NCI-H226 (cell line): ENCODE results near the gene MORF4L1.
"Not testable (repeated sequence)": the region's sequence is repeated elsewhere in the genome, so short reads cannot be mapped to it uniquely, and the experiment has no call there.

Experiments
- DNase-seq: peaks from one replicate; pipeline ENCODE4 v3.0.0-alpha.2; 2015

Gene MORF4L1

DNA sequence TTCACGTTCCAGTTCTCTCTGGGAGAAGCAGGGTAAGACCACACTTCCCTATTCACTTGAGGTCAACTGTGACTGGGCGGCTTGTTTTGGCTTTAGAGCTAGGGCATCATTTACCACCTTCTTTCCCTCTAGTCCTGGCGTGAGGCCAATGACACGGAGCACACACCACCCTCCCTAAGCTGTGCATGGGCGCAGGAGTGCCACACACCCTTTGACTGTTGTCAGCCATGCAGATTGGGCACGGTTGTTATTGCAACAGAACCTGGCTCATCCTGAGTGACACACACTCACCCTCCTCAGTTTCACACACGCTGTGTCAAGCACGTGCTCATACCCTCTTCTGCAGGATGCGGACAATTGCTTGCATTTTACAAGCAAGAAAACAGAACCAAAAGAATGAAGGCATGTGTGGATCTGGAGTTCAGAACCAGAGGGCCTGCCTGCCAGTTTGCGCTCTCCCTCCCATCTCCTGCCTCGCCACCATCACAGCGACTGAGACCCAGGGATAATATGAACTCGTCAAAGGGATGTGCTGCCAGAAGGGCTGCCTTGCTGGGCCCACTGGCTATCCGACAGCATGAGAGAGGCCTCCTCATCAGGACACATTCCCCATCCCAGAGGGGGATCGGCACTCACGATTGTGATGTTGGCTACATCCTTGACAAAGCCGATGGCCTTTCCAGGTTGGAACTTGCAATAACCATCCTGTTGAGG lies 54.5 kb downstream of the MORF4L1 start:
- no peak for DNase-seq

DNA sequence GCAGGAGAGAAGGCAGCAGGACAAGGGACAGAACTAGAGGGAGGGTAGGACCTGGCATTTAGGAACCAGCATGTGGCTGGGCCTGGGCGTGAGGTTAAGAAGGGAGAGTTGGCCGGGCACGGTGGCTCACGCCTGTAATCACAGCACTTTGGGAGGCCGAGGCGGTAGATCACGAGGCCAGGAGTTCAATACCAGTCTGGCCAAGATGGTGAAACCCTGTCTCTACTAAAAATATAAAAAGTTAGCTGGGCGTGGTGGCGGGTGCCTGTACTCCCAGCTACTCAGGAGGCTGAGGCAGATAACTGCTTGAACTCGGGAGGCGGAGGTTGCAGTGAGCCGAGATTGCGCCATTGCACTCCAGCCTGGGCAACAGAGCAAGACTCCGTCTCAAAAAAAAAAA lies 55.5 kb downstream of the MORF4L1 start:
- not testable (repeated sequence) for DNase-seq

DNA sequence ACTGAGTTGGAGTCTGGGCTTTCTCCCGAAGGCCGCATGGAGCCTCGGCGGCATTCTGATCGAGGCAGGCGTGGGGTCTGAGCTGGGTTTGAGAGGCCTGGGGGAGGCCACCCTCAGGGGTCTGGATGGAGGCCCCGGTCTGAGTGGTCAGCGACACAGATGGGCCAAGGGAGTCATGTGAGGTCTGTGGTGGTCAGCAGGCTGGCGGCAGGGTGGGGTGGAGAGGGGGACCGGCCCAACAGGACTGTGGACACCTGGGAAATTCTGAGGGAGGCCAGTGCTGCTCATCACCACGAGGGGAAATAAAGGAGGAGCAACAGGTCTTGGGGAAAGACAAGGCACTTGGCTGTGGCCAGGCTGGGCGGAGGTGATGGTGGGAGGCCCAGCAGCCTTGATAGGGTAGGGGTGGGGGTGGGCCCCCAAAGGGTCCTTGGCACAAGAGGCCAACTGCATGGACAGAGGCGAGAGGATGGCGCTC lies 56.0 kb downstream of the MORF4L1 start:
- no peak for DNase-seq

DNA sequence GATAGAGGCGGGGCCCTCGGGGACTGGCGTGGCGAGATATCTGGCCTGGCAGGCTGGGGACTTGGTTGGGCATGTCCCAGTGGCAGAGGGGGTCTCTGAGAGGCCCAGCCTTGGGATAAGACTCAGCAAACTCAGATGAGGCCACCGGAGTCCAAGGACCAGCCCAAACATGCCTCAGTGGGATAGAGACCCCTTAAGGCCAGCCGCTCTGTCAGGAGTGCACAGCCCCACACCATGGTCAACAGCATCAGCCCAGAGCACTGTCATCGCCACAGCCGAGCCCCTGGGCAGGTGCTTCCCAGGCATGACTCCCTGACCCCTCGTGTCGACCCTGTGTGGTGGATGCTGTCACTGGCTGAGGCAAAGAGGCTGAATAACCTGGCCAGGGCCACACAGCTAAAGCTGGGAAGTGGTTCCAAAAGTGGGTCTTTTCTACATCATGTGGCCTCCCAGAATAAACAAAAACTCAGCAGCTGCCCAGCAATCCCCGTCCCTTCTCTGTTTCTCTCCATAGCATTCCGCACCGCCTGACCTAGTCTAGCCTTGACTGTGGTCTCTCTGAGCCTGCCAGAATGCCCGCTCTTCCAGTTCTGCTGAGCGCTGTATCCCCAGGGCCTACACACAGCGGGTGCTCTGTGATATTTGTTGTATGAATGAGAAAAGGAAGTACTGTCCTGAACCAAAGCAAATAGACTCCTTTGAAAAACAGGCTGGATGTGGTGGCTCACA lies 57.0 kb downstream of the MORF4L1 start:
- DNase-seq: no peak

DNA sequence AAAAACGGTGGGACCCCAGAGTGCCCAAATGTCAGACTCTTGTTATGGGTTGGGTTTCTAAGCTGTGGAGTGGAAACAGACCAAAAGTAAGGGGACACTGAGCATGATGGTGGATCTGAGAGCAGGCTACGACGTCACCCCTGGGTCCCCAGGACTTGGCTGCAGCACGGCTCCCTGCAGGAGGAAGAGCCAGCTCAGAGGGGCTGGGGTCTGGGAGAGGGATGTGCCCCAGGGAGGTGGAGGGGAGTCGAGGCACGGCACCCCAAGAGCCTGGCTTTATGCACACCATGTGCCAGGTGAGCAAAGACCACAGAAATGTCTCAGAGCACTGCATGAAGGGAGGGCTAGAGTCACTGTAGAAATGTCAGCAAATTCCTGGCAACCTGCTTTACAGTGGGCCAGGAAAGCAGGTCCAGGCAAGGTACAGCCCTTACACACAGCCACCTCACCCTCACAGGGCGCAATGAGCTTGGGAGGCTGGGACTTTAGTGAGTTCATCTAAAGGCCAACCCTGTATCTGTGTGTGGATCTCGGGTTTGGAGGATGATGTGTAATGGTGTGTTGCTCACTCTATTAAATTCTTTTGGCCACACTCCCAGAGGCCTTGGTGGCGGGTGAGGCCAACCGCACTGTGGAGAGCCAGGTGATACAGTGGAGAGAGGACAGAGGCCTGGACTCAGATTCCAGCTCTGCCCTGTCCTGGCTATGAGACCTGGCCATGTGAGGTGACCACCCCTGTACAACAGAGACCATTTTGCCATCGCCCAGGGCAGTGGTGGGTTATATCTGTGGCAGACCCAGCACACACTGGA lies 58.1 kb downstream of the MORF4L1 start:
- peak; percentile 88 for DNase-seq

DNA sequence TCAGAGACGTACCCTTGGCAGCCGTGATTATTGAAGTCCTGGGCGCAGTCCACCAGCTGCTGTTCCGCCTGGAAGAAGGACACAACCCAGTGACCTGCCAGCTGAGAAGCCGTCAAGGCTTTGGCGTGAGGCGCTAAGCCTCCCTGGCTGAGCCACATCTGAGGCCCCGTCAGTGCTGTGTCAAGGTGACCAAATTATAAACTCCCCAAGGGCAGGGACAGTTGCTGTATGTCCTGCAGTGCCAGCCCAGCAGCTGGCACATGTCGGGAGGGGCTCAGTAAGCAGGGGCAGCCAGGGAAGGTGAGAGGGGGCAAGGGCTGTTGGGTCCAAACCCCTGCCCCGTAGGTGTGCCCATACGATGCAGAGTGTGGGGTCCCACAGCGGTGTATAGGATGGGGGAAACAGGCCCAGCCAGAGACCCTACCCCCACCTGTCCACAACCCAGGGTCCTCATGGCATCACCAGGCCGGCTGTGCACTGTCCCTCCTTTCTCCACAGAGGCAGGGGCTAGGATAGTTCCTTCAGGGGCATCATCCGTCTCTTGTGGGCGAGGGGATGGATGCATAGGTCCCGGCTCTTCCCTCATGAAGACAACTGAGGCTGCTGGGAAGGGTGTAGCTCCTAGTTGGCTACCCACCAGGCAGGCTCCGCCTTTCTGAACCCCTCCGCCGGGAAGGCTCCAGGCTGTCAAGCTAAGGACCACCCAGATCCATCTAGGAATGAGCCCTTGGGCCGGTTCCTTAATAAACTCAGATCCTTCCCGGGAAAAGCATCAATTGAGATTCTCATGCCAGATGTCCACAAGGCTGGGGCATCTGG lies 59.0 kb downstream of the MORF4L1 start:
- DNase-seq: no peak

DNA sequence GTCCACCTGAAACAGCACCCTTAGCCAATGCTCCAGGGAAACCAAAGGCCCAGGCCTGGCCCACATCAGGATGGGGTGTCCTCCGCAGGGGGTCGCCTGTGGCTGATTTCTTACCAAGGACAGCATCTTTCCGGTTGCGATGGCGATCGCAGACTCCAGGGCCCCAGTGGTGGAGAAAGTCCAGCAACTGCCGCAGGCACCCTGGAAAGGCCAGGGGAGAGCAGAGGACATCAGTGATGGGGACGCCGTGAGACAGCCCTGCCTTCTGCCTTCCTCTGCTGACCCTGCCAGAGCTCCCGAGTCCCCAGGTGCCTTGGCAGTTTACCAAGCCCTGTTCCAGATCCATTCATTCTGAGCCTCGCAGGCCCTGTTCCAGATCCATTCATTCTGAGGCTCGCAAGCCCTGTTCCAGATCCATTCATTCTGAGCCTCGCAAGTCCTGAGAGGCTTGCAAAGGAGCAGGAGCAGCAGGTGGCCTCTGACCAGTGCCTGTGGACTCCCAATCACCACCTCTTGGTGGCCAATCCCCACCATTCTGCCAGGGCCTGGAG lies 59.6 kb downstream of the MORF4L1 start:
- DNase-seq: no peak

DNA sequence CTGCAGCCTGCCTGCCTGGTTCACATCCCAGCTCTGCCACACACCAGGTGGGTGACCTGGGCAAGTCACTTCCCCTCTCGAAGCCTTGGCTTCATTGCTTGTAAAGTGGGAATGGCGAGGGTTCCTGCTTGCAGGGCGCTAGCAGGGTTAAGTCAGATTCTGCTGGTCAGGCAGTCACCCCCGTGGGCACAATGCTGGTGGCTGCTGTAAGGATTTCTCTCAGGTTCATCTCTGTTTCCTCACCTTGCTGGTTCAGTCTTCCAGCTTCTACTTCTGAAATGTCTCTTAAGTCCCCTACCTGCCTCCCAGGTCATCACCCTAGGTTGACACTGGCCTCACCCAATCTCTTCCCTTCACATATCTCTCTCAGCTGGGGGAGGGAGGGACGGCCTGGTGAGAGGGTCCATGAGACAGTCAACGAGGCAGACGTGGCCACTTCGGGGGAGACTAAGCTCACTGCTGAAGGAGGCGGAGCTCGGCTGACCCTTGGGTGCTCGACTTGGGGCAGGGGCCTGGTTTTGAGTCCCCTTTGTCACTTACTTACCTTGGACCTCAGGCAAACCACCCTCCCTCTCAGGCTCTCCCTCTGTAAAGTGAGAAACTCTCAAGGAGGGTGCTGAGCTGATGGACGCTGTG lies 60.6 kb downstream of the MORF4L1 start:
- DNase-seq: no peak

DNA sequence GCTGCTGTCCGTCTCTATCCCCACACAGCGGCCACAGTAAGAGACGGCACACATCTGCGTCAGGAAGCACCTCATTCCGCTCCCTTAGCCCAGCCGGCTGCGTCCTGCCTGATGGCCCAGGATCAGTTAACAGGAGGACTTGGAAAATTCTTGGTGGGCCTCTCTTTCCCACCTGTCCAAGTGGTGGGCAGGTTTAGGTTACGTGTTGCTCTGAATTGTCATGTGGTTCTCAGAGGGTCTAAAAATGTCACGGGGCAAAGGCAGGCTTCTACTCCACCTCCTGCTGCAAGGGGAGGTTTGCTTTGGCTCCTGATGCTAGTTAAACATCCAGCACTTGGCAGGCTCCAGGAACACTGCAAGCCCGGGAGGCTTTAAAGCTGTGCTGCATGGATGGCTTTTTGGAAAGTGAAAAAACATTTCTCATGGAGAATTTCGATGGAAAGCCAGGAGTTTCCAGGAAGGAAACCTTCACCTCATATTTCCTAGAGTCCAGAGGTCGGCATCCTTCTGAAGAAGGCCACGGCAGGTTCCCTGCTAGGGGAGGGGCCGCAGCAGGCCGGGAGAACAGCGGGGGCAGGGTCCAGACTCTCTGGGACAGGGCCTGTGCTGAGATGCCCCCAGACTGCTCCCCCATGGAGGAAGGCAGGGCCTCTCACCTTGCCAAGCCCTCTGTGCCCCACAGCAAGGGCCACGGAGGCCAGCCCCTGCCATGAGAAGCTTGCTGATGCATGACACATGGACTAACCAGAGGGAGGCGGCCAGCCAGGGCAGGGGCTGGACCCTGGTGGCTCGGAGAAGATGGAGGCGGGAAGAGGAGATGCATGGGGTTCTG lies 61.3 kb downstream of the MORF4L1 start:
- no peak for DNase-seq

DNA sequence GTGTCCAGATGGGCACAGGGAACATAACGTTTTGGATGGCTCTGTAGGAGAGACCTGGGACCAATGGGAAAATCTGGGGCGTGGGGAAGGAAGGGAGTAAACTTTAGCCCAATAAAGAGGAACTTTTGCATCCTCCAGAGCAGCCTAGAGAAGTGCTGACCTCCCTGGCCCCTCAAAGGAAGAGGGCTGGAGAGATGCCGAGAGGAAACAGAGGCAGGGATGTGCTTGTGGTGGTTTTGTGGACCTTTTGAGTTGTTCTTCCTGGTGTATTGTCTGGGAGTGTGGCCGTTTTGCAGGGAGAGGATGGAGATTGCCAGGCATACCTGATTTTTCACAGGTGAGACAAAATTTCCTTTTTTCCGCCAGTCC lies 61.9 kb downstream of the MORF4L1 start:
- DNase-seq: no peak

DNA sequence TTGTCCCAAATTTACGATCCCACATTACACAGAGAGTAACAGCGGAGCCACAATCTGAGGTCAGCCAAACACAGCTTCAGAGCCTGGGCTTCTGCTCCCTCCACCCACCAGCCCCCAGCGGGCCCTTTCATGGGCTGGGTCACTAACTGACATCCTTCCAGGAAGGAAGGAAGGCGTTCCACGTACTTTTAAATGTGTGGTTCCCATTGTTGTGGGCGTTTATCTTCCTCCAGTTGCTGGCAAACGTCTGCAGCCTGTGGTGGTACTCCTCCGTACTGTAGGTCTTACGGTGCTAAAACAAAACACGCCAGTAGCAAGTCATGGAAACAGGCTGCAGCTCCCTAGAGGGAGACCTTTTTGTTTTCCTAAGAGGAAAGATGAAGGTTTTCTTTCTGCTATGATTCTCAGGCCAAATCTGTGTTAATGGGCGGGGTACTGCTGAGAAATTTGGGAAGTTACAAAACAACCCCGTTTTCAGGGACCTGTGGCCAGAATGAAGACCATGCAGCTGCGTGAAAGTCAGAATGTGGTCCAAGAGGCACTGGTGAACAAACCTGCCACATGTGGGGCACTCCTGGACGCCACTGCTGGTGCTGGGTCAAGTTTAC lies 64.5 kb downstream of the MORF4L1 start:
- no peak for DNase-seq

DNA sequence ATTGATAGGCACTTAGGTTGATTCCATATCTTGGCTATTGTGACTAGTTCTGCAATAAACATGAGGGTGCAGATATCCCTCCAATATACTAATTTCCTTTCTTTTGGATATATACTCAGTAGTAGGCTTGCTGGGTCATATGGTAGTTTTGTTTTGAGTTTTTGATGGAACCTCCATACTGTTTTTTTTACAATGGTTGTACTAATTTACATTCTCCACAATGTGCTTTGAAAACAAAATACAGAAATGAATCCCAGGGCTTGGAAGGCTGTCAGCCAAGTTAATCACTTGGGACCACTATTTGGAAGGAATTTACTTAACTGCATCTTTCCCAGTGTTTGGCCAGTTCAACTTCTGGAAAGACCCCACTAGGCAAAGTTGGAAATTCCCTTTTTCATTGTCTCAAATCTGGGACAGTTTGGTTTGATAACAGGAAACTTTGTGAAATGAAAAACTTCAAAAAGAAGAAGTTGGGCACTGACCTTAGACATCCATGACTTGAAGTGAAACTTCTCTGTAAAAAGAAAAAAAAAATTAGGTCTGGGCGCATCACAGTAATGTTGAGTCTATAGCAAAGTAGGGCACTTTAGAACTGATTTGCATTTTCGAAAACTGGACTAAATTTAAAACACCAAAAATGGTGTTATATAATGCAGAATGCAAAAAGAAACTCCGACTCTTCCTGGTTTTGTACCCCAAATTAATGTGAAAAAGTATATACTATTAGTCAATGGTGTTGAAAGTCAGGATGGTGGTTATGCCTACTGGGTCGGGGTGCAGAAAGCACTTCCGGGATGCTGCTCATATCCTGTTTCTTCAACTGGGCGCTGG lies 66.2 kb downstream of the MORF4L1 start:
- no peak for DNase-seq

DNA sequence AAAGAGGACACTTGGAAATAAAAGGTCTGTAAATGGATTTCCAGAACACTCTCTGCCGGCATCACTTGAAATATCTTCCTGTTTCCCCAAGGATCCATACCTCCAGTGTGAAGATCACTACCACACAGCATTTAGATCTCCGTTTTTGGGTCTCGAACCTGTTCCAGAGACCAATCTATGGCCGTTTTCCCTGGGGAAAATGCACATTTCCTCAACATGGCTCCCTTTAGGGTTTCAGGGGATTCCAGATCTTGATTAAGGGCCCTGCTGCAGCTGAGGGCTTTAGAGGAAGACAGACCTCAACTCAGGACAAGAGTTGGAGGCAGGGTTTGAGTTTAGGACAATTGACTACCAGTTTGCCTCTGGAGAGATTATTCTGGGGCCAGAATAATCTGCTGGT lies 70.1 kb downstream of the MORF4L1 start:
- no peak for DNase-seq

DNA sequence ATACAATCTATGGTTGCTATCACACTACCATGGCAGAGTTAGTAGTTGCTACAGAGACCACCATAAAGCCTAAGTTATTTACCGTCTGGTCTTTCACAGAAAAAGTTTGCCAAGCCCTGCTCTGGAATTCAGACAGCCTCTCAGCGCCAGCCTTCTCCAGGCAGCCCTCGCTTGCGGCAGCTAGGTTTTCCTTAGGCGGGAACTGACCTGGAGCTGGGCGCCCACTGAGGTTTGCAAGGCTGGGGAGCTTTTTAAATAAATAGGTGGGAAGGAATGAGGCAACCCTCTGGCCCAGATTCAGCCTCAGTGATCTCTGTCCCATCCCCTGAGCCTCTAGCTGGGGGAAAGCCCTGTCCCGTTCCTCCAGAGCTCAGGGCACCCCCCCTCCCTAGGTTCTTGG lies 71.0 kb downstream of the MORF4L1 start:
- peak; percentile 28 for DNase-seq

DNA sequence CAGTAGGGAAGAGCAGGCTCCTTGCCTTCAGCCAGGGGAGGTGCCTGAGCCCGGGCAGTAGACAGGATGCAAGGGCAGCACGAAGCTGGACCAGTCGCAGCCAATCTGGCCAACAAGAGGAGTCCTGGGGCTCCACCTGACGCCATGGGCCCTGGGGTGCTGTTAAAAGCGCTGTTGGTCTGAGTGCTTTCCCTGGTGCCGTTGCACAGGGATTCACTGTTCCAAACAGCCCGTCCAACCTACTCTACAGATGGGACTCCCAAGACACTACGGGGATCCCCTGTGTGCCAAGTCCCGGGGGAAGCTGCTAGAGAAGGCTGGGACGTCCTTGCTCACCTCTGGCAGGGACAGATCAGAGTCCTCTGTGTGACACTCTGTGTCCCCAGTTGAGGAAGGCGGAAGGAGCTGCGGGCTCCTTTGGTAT lies 71.5 kb downstream of the MORF4L1 start:
- no peak for DNase-seq

DNA sequence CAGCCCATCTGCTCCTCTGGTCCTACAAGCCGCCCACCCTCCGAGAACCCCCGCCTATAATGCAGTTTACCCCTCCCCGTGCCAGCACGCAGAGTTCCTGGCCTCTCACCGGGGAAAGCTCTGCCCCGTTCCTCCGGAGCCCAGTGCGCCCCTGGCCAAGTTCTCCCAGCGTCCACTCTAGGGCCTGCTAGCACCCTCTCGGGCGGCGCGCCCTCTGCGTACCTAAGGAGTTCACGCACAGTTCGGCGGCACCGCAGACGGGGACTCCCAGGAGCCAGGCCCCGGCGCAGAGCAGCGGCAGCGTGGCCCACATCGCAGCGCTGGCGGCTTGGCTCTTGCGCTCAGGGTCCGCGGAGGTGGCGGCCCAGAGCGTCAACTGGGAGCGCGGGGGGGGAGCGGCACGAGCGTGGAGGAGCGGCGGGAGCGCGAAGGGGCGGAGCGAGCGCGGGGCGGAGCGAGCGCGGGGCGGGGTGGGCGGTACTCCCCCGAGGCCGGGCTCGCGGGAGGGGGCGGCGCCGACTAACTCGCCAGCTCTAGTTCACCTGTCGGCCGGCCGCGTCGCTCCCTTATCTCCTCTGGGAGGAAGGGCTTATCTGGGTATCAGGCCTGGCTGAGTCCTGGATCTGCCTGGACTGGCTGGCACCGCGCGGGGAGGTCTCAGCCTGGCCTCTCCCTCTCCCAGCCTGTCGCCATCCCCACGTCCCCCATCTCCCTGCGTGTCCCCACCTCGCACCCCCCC lies 72.1 kb downstream of the MORF4L1 start, which contains the start of gene CTSH:
Gene CTSH (minus strand): TSS at position 378 of the 739 bp plus-strand sequence. CDS start 65 bp downstream, at position 313.
- DNase-seq: peak; percentile 82

DNA sequence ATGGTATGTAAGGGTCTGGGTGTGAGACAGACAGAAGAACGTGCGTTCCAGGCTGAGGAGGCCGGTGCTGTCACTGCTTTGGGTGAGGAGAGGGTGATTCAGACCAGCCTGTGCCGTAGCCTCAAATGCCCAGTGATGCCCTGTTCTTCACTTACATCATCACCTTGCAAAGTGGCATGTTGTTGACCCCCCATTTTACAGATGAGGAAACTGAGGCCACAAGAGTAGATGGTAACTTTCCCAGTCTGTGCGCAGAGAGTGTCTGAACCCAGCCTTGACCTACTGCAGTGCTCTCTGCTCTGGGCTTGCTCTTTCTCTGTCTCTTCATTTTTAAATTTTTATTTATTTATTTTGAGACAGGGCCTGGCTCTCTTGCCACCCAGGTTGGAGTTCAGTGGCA lies 73.8 kb downstream of the MORF4L1 start:
- DNase-seq: no peak

DNA sequence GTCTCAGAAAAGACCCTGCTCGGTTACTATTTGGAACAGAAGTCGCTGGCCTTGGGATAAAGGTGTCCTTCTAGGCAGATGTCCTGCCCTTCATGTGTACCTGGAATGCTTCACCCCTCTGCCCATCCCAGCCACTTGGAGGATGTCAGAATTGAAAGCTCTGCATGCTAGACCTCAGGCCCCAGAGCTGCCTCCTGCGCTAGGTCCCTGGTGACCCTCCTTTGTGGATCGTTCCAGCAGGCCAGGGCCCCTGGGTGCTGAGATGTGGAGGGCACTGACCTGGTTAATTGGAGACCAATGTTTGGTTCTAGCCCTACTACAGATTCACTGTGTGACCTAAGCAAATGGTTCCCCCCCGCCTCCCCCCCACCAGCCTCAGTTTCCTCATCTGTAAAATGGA lies 74.8 kb downstream of the MORF4L1 start:
- DNase-seq: no peak
